HFFc6 (cell line): ENCODE results near the gene MBTPS1. TPM values are rescaled to one million over a fixed set of nuclear protein-coding genes. Genes with fewer than 3 reads are reported as not detected.
"Not testable (repeated sequence)": the region's sequence is repeated elsewhere in the genome, so short reads cannot be mapped to it uniquely, and the experiment has no call there.

Source experiments
- DNase-seq: peaks from one replicate; pipeline ENCODE4 v3.0.0-alpha.2; 2018
- H3K27ac Mint-ChIP-seq: 2 replicates; pipeline ENCODE4 v1.8.0; 2020; ENCODE audit warnings: mild to moderate bottlenecking, mixed read lengths
- H3K27me3 Mint-ChIP-seq: 2 replicates; pipeline ENCODE4 v1.8.0; 2021; ENCODE audit warnings: mild to moderate bottlenecking, moderate library complexity, mixed read lengths; ENCODE audit not compliant: insufficient read depth
- H3K36me3 Mint-ChIP-seq: 2 replicates; pipeline ENCODE4 v1.8.0; 2021; ENCODE audit warnings: low read depth, mixed read lengths
- H3K4me1 Mint-ChIP-seq: 2 replicates; pipeline ENCODE4 v1.8.0; 2020; ENCODE audit warnings: low read depth, mixed read lengths
- H3K4me3 Mint-ChIP-seq: 2 replicates; pipeline ENCODE4 v1.8.0; 2020; ENCODE audit warnings: mild to moderate bottlenecking, moderate library complexity, mixed read lengths
- H3K9me3 Mint-ChIP-seq: 2 replicates; pipeline ENCODE4 v1.8.0; 2020; ENCODE audit warnings: mild to moderate bottlenecking, mixed read lengths
- total RNA-seq, 6 experiments: library from RNA; stranded (reverse); fragmentation: NEBNext Ultra II Directional; extraction: Animal tissue kit (Norgen Biotek cat#: 25700); gene quantifications; 2 replicates in 1 of 6; 3 replicates in 5 of 6; pipeline ENCODE4 v1.2.3, GENCODE V29; 2021
- TF ChIP-seq, protein P1 (sequence below): fragments of 200-600 bp; sonication (generic); IDR thresholded peaks from 2 replicates; pipeline ENCODE4 v1.5.0; 2021; ENCODE audit warnings: antibody characterized with exemption, mild to moderate bottlenecking

The MBTPS1 gene
- total RNA-seq, 6 experiments from 2014 or later: 96.6 to 123 (median 102) TPM

DNA sequence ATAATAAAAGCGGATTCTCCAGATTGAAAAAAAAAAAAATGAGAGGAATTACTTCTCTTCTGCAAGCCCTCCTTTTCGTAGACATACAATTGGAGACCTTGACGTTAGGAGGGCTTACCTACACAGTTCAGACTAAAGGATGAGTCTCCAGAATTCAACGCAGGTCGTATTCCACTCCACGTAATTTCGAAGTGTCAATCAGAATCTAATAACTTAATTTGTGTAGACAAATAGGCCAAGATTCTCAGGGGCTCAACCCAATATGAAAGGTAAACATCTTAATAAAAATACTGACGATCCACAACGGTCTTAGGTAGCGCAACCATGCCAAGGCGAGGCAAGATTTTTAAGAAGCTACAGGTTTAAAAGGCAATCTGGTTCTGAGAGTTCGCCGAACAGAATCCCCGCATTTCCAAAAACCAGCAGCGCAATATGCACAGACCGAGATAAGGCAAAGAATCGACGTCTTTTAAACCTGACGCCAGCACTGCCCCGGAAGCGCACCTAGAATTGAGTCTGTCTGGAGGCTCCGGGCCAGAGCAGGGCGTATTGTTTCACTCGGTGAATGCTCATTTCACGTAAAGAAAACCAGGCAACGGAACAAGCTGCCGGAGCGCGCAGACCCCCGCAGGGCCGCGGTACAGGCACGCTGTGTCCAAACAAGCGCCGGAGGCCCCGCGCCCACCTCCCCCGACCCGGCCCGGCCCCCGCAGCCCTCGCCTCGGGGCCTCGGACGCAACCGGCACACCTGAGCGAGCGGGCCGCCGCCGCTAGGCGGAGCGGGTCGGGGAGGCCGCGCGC is 623 bp downstream of the MBTPS1 start:
- TF ChIP-seq, protein P1, sequence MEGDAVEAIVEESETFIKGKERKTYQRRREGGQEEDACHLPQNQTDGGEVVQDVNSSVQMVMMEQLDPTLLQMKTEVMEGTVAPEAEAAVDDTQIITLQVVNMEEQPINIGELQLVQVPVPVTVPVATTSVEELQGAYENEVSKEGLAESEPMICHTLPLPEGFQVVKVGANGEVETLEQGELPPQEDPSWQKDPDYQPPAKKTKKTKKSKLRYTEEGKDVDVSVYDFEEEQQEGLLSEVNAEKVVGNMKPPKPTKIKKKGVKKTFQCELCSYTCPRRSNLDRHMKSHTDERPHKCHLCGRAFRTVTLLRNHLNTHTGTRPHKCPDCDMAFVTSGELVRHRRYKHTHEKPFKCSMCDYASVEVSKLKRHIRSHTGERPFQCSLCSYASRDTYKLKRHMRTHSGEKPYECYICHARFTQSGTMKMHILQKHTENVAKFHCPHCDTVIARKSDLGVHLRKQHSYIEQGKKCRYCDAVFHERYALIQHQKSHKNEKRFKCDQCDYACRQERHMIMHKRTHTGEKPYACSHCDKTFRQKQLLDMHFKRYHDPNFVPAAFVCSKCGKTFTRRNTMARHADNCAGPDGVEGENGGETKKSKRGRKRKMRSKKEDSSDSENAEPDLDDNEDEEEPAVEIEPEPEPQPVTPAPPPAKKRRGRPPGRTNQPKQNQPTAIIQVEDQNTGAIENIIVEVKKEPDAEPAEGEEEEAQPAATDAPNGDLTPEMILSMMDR: peak; percentile 72
- H3K4me1 Mint-ChIP-seq: peaks cover 16% of the 10 kb centered on the region
- peak; percentile 3 for DNase-seq
- H3K27ac Mint-ChIP-seq: peak overlapping the region; percentile 90
- no peaks in the 10 kb centered on the region for H3K9me3 Mint-ChIP-seq
- 0 out of 2 replicates have a peak, but pooled peaks cover 8% of the 10 kb centered on the region for H3K36me3 Mint-ChIP-seq
- H3K27me3 Mint-ChIP-seq: no peaks in the 10 kb centered on the region
- peak overlapping the region; percentile 97 for H3K4me3 Mint-ChIP-seq

DNA sequence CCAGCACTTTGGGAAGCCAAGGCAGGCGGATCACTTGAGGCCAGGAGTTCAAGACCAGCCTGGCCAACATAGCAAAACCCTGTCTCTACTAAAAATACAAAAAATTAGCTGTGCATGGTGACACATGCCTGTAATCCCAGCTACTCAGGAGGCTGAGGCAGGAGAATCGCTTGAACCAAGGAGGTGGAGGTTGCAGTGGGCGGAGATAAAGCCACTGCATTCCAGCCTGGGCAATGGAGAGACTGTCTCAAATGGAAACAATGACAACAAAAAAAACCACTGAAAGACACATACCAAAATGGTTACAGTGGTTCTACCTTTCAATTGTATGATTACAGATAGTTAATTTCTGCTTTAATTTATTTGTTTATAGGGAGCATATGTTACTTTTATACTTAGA is 4.8 kb downstream of the MBTPS1 start:
- DNase-seq, H3K36me3 Mint-ChIP-seq, H3K27ac Mint-ChIP-seq, H3K4me3 Mint-ChIP-seq, H3K27me3 Mint-ChIP-seq, H3K9me3 Mint-ChIP-seq: not testable (repeated sequence)
- peaks cover 23% of the 10 kb centered on the region for H3K4me1 Mint-ChIP-seq

DNA sequence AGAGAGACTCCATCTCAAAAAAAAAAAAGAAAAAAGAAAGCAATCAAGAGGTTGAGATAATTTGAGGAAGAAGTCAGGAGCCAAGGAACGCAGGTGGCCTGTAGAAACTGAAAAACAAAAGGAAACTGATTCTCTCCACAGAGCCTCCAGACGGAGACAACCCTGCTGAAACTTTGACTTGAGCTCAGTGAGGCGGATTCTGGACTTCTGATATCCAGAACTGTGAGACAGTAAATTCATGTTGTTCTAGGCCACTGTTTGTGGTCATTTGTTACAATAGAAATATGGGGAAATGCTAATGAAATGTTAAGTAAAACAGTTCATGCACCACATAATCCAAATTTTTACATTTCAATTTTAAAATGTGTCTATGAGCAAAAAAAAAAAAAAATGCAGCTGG is 5.2 kb downstream of the MBTPS1 start:
- Mint-ChIP-seq H3K9me3 (no peaks in the 10 kb centered on the region), H3K4me1 (peaks cover 24% of the 10 kb centered on the region), H3K36me3 (0 out of 2 replicates have a peak, but pooled peaks cover 8% of the 10 kb centered on the region), H3K27ac (no peak overlapping the region), H3K27me3 (no peaks in the 10 kb centered on the region), H3K4me3 (no peak overlapping the region)
- no peak for DNase-seq
- TF ChIP-seq, protein P1: no peak

DNA sequence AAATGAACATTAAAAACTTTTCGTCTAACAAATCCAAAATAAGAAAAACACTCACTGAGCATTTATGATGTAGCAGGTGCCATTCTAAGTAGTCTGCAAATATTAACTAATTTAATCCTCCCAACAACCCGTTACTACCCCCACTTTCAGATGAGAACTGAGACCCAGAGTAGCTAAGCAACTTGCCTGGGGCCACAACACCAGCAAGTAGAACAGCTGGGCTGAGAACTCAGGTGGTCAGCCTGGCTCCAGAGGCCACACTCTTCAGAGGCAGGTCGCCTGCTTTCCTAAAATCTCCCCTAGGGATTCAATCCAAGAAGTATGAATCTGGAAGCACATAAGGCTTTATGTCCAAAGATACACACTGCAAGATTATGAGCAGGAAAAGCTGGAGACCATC is 6.2 kb downstream of the MBTPS1 start:
- no peak for DNase-seq
- H3K4me1 Mint-ChIP-seq: peaks cover 24% of the 10 kb centered on the region
- 0 out of 2 replicates have a peak, but pooled peaks cover under 1% of the 10 kb centered on the region for H3K36me3 Mint-ChIP-seq
- no peak overlapping the region for H3K4me3 Mint-ChIP-seq
- TF ChIP-seq, protein P1: no peak
- no peaks in the 10 kb centered on the region for H3K27me3 Mint-ChIP-seq
- no peaks in the 10 kb centered on the region for H3K9me3 Mint-ChIP-seq
- no peak overlapping the region for H3K27ac Mint-ChIP-seq

- H3K27ac Mint-ChIP-seq: no peak overlapping the region; the same call in 1 of the 2 replicates
- H3K36me3 Mint-ChIP-seq: no peaks in the 10 kb centered on the region
- no peaks in the 10 kb centered on the region for H3K27me3 Mint-ChIP-seq
- TF ChIP-seq, protein P1: no peak
- no peaks in the 10 kb centered on the region for H3K9me3 Mint-ChIP-seq
- H3K4me1 Mint-ChIP-seq: peaks cover 23% of the 10 kb centered on the region
- no peak for DNase-seq
- H3K4me3 Mint-ChIP-seq: no peak overlapping the region
These were observed 7.0 kb downstream of the MBTPS1 start for GRCh38 chr16:84109598-84110335.

DNA sequence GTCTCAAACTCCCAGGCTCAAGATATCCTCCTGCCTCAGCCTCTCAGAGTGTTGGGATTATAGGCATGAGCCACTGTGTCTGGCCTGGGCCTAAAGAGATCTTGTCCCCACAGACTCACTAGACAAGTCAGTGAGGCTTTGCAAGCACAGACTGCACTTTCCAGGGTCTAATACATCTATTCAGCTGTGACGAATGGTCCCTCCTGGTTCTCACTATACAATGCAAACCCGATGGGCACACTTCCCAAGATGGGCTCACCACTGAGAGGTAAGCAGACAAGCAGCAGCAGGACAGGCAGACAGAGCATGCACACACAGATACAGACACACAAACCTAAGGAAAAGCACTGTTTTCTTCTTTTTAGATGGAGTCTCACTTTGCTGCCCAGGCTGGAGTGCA is 8.8 kb downstream of the MBTPS1 start:
- no peak for DNase-seq
- Mint-ChIP-seq H3K36me3 (no peaks in the 10 kb centered on the region), H3K27me3 (no peaks in the 10 kb centered on the region), H3K4me1 (peaks cover 37% of the 10 kb centered on the region), H3K9me3 (no peaks in the 10 kb centered on the region), H3K4me3 (no peak overlapping the region), H3K27ac (no peak overlapping the region)
- TF ChIP-seq, protein P1: no peak
